Activated CD4-positive, CD25-positive, alpha-beta regulatory T cell treated with anti-CD3 and anti-CD28 coated beads, Interleukin-2, amount 50 U/mL, for 16 hours (primary cell): ENCODE results near the gene NDRG2.

Source experiments
- DNase-seq: peaks from one replicate; pipeline ENCODE4 v3.0.0-alpha.2; 2020; ENCODE audit warnings: low read depth, low spot score

Gene NDRG2

DNA sequence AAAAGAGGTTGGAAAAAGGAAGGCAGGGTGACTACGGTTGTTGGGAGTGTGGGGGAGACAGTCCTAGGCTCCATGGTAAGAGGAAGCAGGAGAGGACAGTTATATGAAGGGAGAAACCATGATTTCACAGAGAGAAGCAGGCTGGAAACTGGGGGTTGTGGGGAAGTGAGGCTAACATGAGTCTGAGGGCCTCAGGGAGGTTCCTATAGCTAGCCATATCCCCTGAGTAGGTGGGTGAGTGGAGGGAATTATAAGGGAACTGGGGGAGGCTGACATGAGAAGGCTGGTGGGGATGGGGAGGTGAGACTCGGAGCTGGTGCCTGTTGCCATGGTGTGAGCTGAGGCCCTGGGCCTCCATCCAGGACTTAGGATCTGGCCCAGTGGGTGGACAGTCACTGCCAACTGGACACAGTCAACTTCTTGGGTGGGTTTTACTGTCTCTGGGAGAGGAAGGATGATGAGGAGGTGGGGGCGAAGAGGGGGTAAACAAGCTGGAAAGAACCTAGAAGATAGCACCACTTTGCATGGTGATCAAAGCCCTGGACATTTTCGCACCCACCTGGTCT, 8.4 kb upstream of the NDRG2 start:
- no peak for DNase-seq

GRCh38 chr14:21032326-21033132, 7.7 kb upstream of the NDRG2 start:
- no peak for DNase-seq

DNA sequence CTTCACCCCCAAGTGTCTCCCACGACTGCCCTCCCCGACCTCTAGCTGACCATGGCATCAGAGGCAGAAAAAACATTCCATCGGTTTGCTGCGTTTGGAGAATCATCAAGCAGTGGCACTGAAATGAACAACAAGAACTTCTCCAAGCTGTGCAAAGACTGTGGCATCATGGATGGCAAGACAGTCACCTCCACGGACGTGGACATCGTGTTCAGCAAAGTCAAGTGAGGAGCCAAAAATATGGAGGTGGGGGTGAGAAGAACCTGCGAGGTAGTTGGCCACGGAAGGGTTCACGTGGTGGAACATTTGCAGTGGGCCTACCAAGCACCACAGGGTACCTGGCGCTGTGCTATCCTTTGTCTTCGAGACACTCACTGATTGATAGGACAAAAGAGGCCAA, 5.7 kb upstream of the NDRG2 start:
- DNase-seq, result no peak

DNA sequence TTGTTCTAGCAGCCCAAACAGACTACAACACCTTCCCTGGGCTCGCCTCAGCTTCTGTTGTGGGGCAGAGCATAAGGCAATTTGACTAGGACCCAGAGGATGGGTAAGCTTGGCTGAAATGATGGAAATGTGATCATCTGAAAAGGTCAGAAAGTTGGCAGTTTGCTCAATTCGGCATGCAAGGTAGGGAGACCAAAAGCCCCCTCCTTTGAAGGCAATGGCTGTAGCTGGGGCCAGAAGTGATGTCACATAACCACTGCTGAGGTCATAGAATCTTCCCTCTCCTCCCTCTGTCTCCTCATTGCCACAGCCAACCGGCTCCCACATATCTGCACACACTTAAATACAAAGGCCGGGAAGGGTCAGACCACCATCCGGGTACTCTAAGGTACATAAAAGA, 5.1 kb upstream of the NDRG2 start, which contains the start of gene TPPP2:
TPPP2 (plus strand) TSS at position 301 of the 400 bp plus-strand sequence. CDS start 365 bp downstream, outside the sequence.
- DNase-seq, result no peak

- no peak for DNase-seq
Observed at GRCh38 chr14:21026988-21027315, 2.1 kb upstream of the NDRG2 start.

DNA sequence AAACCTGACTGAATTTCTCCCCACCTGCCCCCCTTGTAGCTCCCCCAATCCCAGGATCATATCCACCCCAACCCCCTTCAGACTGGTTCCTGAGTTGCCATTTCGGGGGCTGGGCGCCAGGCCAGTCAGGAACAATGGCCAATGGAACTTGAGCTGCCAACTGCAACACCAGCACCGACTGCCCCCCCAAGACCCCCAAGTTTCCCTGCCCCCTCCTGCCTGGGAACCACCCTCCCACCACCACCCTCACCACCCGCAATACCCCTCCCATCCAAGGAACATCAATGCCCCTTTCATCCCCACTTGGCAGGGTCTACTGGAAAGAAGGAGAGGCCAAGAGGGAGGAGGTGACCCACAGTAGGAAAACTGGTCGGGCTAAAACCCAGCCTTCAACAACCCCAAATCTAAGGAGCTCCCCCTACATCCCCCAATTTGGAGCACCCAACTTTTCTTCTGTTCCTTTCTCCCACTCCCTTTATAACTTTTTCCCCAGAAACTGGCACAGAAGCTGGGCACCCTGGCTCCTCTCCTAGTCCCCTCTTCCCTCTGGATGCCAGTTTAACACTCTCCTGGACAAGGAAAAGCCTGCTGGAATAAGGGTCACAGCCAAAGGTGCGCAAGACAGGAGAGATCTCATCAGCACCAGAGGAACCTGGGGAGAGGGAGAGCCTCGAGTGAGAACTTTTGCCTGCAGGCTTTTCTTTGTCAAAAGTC, 1.6 kb upstream of the NDRG2 start:
- no peak for DNase-seq

- no peak for DNase-seq
Observed at GRCh38 chr14:21025371-21026273, 761 bp upstream of the NDRG2 start.

DNA sequence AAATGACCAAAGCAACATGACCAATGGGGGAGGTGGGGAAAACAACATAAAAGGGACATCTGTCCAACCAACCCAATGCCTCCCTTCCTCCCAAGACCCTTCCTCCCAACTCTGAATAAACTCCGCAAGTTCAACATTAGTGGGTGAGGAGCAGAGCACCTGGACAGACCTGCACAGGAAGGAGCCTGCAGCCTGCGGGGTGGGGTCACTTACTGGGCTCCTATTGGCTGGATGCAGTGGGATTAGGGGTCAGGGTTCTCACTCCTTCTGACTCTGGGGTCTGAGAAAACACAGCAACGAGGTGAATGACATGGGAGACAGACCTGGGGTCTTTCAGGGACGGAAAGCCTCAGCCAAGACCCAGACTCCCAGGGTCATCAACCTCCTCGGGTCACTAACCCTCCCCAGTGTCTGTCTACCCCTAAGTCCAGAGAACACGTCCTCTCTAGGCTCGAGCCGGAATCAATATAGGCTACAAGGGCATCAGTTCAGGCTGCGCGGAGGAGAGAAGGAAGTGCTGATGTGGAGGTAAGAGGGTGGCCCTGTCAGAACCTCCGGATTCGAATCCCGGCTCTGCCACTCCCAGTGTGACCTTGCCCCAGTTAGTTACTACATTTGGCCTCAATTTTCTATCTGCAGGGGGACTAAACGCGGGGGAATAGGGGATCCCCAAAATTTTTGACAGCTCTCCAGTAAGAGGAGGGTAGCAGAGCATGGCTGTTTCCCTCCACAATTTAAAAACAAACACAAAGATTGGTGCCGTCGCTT, 860 bp downstream of the NDRG2 start:
- no peak for DNase-seq

- no peak for DNase-seq
Observed at GRCh38 chr14:21023174-21023573, 1.7 kb downstream of the NDRG2 start.

DNA sequence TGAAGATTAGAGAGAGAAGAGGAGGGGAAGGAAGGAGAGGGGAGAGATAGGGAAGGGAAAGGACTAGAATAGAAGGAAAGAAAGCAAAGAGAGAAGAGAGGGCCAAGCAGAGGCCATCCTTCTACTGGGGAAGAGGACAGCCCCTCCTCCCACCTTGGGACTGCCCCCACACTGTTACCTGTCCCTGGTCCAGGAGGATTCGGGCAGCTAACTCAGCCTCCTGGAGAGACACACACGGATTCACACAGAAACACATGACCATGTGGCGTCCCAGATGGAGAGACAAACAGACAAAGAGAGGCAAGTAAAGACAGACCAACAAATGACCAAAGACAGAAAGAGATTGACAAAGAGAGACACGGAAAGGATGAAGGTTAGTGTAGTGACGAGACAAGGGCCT, 2.2 kb downstream of the NDRG2 start:
- DNase-seq, result no peak

DNA sequence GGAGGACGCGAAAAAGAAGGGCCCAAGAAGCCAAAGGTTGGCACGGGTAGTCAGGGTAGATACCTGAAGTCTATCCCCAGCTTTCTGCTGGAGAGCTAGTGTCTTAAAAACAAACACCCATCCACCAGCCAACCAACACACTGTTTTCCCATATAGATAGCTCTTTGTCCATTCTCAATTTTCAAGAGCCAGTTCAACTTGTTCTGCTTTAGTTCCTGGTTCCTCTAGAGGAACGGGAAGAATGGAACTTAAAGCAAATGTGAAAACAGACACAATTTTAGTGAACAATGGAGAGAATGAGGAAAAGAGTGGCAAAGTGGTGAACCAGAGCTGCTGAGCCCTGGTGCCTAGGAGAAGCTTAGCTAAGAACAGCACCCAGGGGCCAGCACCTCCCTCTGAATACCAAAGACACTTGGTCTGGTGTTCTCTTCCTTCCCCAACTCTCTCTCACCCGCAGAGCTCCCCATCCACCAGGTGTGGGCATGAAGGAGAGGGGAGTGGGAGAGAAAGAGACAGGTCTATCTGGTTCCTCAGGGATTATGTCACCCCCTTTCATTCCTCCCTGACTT, 3.8 kb downstream of the NDRG2 start:
- DNase-seq, result no peak

GRCh38 chr14:21019366-21019765, 5.5 kb downstream of the NDRG2 start:
- DNase-seq, result no peak

- no peak for DNase-seq
Observed at GRCh38 chr14:21018781-21019180, 6.1 kb downstream of the NDRG2 start.

DNA sequence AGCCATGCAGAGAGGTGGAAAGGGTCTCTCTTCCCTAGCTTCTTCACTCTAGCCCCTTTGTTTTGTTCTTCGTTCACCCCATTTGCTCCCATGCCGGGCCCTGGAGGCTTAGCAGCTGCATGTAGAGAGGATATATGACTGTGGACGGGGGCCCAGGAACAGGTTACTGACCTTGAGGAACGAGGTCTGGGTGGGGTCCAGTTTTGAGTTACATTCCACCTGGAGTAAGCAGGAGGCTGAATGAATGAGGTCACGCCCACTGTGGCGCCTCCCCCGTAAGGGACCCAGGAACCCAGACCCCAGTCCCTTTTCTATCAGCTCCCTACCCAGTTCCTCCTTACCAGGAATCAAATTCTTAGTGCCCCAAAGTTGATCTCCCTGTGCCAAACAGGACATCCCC, 6.6 kb downstream of the NDRG2 start:
- no peak for DNase-seq

DNA sequence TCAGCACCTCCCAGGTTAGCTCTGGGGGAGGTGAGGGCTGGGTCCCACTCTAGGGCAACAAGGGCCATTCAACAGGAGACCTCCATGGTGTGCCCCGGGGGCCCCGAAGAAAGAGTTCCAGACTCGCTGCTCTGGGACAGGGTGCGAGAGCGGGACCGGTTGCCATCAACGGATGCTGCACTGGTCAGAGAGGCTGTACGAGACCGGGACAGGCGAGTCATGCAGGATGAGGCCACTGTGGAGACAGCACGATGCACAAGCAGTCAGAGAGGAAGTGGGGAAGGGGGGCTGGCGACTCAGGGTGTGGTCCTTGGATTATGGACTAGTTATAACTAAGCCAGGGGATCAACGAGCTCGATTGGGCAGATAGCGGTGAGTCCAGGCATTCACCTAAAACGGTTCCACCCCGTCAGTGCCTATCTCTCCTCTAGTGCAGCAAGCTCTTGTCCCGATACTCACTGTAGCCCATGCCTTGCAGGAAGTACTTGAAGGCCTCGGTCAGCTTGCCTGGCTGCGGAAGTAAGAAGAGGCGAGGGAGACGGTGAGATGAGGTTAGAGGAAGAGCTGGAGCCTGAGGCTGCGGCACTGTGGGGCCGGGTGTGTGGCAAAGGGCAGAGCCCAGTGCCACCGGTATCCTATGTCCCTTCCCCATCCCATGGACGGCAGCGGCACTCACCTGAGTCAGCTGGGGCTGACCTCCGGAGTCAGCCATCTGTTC, 7.2 kb downstream of the NDRG2 start:
- DNase-seq, result no peak

DNA sequence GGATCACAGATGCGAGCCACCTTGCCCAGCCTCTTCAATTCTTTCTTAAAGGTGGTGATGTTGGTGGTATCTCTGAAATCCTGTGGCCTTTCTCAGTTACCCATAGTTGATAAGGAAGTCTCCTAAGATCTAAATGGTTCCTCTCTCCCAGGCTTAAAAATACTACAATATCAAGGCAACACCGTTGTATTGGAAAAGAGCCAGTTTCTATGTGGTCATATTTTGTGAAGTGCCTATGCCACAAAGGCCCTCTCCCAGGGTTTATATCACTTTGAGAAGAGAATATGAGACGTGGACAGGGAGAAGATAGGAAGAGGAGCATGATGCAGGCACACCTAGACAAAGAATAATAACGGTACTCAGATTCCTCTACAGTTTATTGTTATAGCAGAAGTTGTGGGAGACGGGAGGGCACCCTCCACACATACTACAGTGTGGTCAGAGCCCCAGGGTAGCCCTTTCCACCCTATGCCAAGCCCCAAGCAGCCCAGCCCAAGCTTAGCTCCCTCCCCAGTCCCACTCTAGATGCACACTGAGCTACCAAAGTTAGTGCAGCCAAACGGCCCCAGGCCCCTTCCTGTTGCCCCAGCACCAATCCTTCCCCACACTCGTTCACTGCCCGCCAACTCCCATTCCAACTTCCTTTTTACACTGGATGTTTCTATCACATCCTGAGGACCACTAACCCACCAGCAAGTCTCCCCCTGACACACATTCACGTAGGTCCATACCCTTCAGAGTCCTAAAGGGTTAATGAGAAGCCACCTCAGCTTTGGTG, 8.3 kb downstream of the NDRG2 start:
- no peak for DNase-seq

- no peak for DNase-seq
Observed at GRCh38 chr14:21015312-21015711, 9.5 kb downstream of the NDRG2 start.

DNA sequence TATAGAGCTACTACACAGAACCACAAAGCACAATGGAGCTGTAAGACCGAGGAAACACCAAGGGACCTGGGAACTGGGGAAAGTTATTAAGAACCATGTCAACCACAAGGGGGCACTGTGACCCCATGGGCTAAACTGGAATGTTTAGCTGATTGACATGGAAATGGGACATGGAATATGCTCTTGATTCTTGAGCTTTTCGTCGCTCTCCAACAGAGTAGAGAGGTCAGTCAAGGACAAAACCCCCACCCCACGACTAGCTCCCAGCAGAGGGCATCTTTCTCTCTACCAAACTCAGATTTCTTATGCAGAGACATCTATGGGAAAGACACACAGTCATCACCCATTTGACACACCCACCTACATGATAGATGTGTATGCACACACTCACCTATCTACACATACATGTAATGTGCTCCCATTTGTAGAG, 10.1 kb downstream of the NDRG2 start:
- peak; percentile 70 for DNase-seq

DNA sequence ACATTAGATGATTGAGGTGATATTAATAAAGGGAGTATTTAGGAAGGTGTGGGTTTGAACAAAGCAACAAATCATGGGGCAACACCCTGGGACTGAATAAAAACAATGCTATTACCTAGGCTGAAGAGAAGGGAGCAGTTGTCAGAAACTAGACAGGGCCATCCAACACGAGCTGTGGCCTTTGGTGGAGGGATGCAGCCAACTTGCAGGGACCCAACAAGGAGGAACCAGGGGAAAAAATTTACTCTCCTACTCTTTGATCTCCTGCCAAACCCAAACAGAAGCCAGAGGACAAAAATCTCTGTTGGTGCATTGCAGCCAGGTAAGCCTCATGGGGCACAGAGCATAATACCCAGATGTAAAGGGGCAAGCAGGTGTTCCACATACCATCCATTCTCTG, 13.7 kb downstream of the NDRG2 start:
- no peak for DNase-seq
